Non-pigmented ciliary epithelial cell (primary cell): ENCODE measurements around the gene S100A12.
"Not testable (repeated sequence)": the region's sequence is repeated elsewhere in the genome, so short reads cannot be mapped to it uniquely, and the experiment has no call there.

Source experiments
- DNase-seq: peaks from one replicate; pipeline ENCODE4 v3.0.0-alpha.2; 2010; ENCODE audit warnings: low read depth

The S100A12 gene

GRCh38 chr1:153375511-153375910 is at the start of gene S100A12:
TSS of gene S100A12 (minus strand) at chr1:153375621. CDS start at chr1:153374592, 1,029 bp downstream.
- peak; percentile 79 for DNase-seq

GRCh38 chr1:153422450-153423068 is 47.1 kb upstream of the S100A12 start:
- DNase-seq: peak; percentile 18

GRCh38 chr1:153420306-153420705 is 44.9 kb upstream of the S100A12 start:
- no peak for DNase-seq

GRCh38 chr1:153419436-153419793 is 44.0 kb upstream of the S100A12 start:
- DNase-seq: not testable (repeated sequence)

GRCh38 chr1:153418758-153419435 is 43.5 kb upstream of the S100A12 start:
- not testable (repeated sequence) for DNase-seq

- DNase-seq: no peak
These were observed 41.9 kb upstream of the S100A12 start for GRCh38 chr1:153417136-153417888.

GRCh38 chr1:153415850-153416570 is 40.6 kb upstream of the S100A12 start, which contains the start of gene S100A7A:
TSS of gene S100A7A (plus strand) at chr1:153416520. CDS start at chr1:153418083, 1,563 bp downstream.
- no peak for DNase-seq

GRCh38 chr1:153413961-153414360 is 38.5 kb upstream of the S100A12 start:
- DNase-seq: not testable (repeated sequence)

GRCh38 chr1:153407274-153407673 is 31.9 kb upstream of the S100A12 start:
- not testable (repeated sequence) for DNase-seq

- not testable (repeated sequence) for DNase-seq
These were observed 30.6 kb upstream of the S100A12 start for GRCh38 chr1:153405825-153406599.

- DNase-seq: no peak
These were observed 29.3 kb upstream of the S100A12 start for GRCh38 chr1:153404768-153405167.

GRCh38 chr1:153404086-153404635 is 28.7 kb upstream of the S100A12 start:
- DNase-seq: no peak

- DNase-seq: no peak
These were observed 28.1 kb upstream of the S100A12 start for GRCh38 chr1:153403421-153404085.

- DNase-seq: no peak
These were observed 26.8 kb upstream of the S100A12 start for GRCh38 chr1:153402226-153402625.

GRCh38 chr1:153401461-153401860 is 26.0 kb upstream of the S100A12 start:
- DNase-seq: no peak

- DNase-seq: no peak
These were observed 24.8 kb upstream of the S100A12 start for GRCh38 chr1:153400244-153400643.

GRCh38 chr1:153399401-153400055 is 24.1 kb upstream of the S100A12 start:
- no peak for DNase-seq

- DNase-seq: no peak
These were observed 22.7 kb upstream of the S100A12 start for GRCh38 chr1:153397924-153398651.
